PC-3 (cell line): ENCODE results near the gene IFITM10. TPM values are rescaled to one million over a fixed set of nuclear protein-coding genes. Genes with fewer than 3 reads are reported as not detected.

ENCODE experiments used
- ATAC-seq: fragments of 200-7000 bp; cut with Tn5 transposase; 2 replicates; pipeline ENCODE4 v1.9.1; 2020; ENCODE audit warnings: mild to moderate bottlenecking, moderate library complexity
- BruUV-seq: library from RNA; stranded (reverse); fragments of 400-500 nt; replicated peaks from 2 replicates; lab custom pipeline; 2021; lab: Mats Ljungman, UMichigan
- CTCF ChIA-PET: fragments of 300-600 bp; sonication (Branson Sonifier 250); formaldehyde crosslinking; loops from one replicate; lab custom pipeline; 2022; ENCODE audit warnings: antibody characterized with exemption; lab: Charles Lee
- POLR2A ChIA-PET: fragments of 300-600 bp; sonication (Branson Sonifier 250); formaldehyde crosslinking; loops from one replicate; lab custom pipeline; 2022; ENCODE audit warnings: antibody characterized with exemption; ENCODE audit not compliant: unreplicated experiment; lab: Charles Lee
- DNase-seq: peaks from one replicate; pipeline ENCODE4 v3.0.0-alpha.2; 2015
- H2AFZ ChIP-seq: fragments of 300-600 bp; sonication (generic); 2 replicates; pipeline ENCODE4 v1.6.0; 2016; ENCODE audit warnings: antibody characterized with exemption, low read length
- H3F3A ChIP-seq: fragments of 300-600 bp; sonication (generic); one replicate; pipeline ENCODE4 v1.6.0; 2017; ENCODE audit warnings: antibody characterized with exemption, low read length, control low read depth, mild to moderate bottlenecking; ENCODE audit not compliant: unreplicated experiment
- H3K27ac ChIP-seq: fragments of 300-600 bp; sonication (generic); 2 replicates; pipeline ENCODE4 v1.5.1; 2016; ENCODE audit warnings: mild to moderate bottlenecking, low read length
- H3K27me3 ChIP-seq: fragments of 300-600 bp; sonication (generic); 2 replicates; pipeline ENCODE4 v1.6.1; 2016; ENCODE audit warnings: low read length, mixed read lengths
- H3K36me3 ChIP-seq: fragments of 300-600 bp; sonication (generic); 2 replicates; pipeline ENCODE4 v1.6.1; 2016; ENCODE audit warnings: low read depth, mixed run types, low read length, mixed read lengths
- H3K4me1 ChIP-seq: fragments of 300-600 bp; sonication (generic); 2 replicates; pipeline ENCODE4 v1.5.1; 2016; ENCODE audit warnings: low read length; ENCODE audit not compliant: insufficient read depth
- H3K4me2 ChIP-seq: fragments of 300-600 bp; sonication (generic); 2 replicates; pipeline ENCODE4 v1.6.0; 2016; ENCODE audit warnings: low read length
- H3K4me3 ChIP-seq: fragments of 300-600 bp; sonication (generic); 2 replicates; pipeline ENCODE4 v1.5.1; 2016; ENCODE audit warnings: mild to moderate bottlenecking, low read length, mixed read lengths
- H3K79me2 ChIP-seq: fragments of 300-600 bp; sonication (generic); 2 replicates; pipeline ENCODE4 v1.6.1; 2017; ENCODE audit warnings: low read length, mixed read lengths
- H3K9ac ChIP-seq: fragments of 300-600 bp; sonication (generic); 2 replicates; pipeline ENCODE4 v1.6.0; 2016; ENCODE audit warnings: mild to moderate bottlenecking, low read length
- H3K9me2 ChIP-seq: fragments of 300-600 bp; sonication (generic); replicated peaks from 2 replicates; pipeline ENCODE4 v1.6.1; 2016; ENCODE audit warnings: mixed run types, low read length, mixed read lengths
- H3K9me3 ChIP-seq: fragments of 300-600 bp; sonication (generic); 2 replicates; pipeline ENCODE4 v1.6.1; 2016; ENCODE audit warnings: low read length, mixed read lengths
- H4K20me1 ChIP-seq: fragments of 300-600 bp; sonication (generic); 2 replicates; pipeline ENCODE4 v1.6.1; 2016; ENCODE audit warnings: low read length, mixed read lengths
- EZH2 ChIP-seq: fragments of 300-600 bp; sonication (generic); IDR thresholded peaks from one replicate; pipeline ENCODE4 v1.6.1; 2017; ENCODE audit warnings: antibody characterized with exemption, mild to moderate bottlenecking, low read length; ENCODE audit not compliant: unreplicated experiment
- EZH2phosphoT487 ChIP-seq: fragments of 300-600 bp; sonication (generic); IDR thresholded peaks from 2 replicates; pipeline ENCODE4 v1.6.1; 2018; ENCODE audit warnings: mild to moderate bottlenecking, antibody characterized with exemption, low read length, borderline replicate concordance
- intact Hi-C: fragments of 100-400 bp; cut with micrococcal nuclease; formaldehyde crosslinking; loops from 2 replicates; pipeline ENCODE4 v1.9.0; 2023
- total RNA-seq: library from RNA; depleted of rRNA; stranded (reverse); fragments of >200 nt; gene quantifications from 2 replicates; pipeline ENCODE4 v1.2.3, GENCODE V29; 2014
- TF ChIP-seq, protein P1 (sequence below): fragments of 300-600 bp; sonication (generic); conservative IDR thresholded peaks from 2 replicates; pipeline ENCODE4 v1.5.1; 2017; ENCODE audit warnings: antibody characterized with exemption, low read depth, mild to moderate bottlenecking, low read length

IFITM10 gene
- total RNA-seq, 1 experiment from 2014 or later = 1.4 TPM

DNA sequence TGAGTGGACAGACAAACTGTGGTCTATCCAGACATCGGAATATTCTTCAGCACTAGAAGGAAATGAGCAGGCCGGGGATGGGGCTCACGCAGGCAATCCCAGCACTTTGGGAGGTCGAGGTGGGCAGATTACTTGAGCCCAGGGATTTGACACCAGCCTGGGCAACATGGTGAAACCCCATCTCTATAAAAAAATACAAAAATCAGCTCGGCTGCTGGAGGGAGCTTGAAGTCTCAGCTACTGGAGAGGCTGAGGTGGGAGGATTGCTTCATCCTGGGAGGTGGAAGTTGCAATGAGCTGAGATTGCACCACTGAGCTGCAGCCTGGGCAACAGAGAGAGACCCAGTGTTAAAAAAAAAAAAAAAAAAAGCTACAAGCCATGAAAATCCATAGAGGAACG is 21.3 kb upstream of the IFITM10 start:
- intact Hi-C loops = no loop called here
- DNase-seq = no peak
- Histone ChIP-seq H3K9me3 (no peaks in the 10 kb centered on the region), H3K4me1 (peaks cover 32% of the 10 kb centered on the region), H3K36me3 (no peaks in the 10 kb centered on the region), H3K79me2 (no peaks in the 10 kb centered on the region), H2AFZ (no peak overlapping the region), H3K9me2 (no peaks in the 10 kb centered on the region), H3K4me2 (peak overlapping the region; percentile 89), H3K27ac (peak overlapping the region; percentile 82), H3F3A (no peaks in the 10 kb centered on the region), H3K27me3 (no peaks in the 10 kb centered on the region), H4K20me1 (no peaks in the 10 kb centered on the region), H3K9ac (no peak overlapping the region), H3K4me3 (no peak overlapping the region)
- CTCF ChIA-PET = interaction anchor here (0.5 to 1.0 kb wide), 3 partner anchors 55 to 111 kb away, joined by 3 to 8 read pairs (median 4); no protein-coding TSS in a partner anchor
- no TSS peak for BruUV-seq
- ATAC-seq = no peak
- POLR2A ChIA-PET = no interaction called here
- TF ChIP-seq EZH2 (no peak), EZH2phosphoT487 (no peak)
- TF ChIP-seq, protein P1, sequence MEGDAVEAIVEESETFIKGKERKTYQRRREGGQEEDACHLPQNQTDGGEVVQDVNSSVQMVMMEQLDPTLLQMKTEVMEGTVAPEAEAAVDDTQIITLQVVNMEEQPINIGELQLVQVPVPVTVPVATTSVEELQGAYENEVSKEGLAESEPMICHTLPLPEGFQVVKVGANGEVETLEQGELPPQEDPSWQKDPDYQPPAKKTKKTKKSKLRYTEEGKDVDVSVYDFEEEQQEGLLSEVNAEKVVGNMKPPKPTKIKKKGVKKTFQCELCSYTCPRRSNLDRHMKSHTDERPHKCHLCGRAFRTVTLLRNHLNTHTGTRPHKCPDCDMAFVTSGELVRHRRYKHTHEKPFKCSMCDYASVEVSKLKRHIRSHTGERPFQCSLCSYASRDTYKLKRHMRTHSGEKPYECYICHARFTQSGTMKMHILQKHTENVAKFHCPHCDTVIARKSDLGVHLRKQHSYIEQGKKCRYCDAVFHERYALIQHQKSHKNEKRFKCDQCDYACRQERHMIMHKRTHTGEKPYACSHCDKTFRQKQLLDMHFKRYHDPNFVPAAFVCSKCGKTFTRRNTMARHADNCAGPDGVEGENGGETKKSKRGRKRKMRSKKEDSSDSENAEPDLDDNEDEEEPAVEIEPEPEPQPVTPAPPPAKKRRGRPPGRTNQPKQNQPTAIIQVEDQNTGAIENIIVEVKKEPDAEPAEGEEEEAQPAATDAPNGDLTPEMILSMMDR = no peak

DNA sequence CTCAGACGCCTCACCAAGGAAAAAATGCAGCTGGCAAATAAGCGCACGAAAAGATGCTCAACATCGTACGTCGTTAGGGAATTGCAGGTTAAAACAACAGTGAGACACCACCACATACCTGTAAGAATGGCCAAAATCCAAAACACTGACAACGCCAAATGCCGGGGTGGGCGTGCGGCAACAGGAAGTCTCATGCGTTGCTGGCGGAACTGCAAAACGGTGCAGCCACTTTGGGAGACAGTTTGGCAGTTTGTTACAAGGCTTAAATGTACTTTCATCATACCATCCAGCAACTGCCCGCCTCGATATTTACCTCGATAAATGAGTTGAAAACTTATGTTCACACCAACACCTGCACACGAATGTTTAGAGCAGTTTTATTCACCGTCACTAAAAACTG is 20.9 kb upstream of the IFITM10 start:
- H3K27me3 ChIP-seq = no peaks in the 10 kb centered on the region
- peaks cover 32% of the 10 kb centered on the region for H3K4me1 ChIP-seq
- H3F3A ChIP-seq = no peaks in the 10 kb centered on the region
- no TSS peak for BruUV-seq
- ATAC-seq = no peak
- ChIA-PET POLR2A (no interaction called here), CTCF (interaction anchor here (1.0 kb wide), 1 partner anchor 58 kb away, joined by 3 read pairs; no protein-coding TSS in a partner anchor)
- H2AFZ ChIP-seq = no peak overlapping the region
- TF ChIP-seq EZH2 = no peak
- no peak for TF ChIP-seq EZH2phosphoT487
- TF ChIP-seq, protein P1 = no peak
- H3K9ac ChIP-seq = no peak overlapping the region
- H3K9me3 ChIP-seq = no peaks in the 10 kb centered on the region
- no peak overlapping the region for H3K4me3 ChIP-seq
- H3K79me2 ChIP-seq = no peaks in the 10 kb centered on the region
- H4K20me1 ChIP-seq = no peaks in the 10 kb centered on the region
- no peaks in the 10 kb centered on the region for H3K36me3 ChIP-seq
- intact Hi-C loops = no loop called here
- H3K9me2 ChIP-seq = no peaks in the 10 kb centered on the region
- DNase-seq = no peak
- no peak overlapping the region for H3K27ac ChIP-seq
- H3K4me2 ChIP-seq = no peak overlapping the region

DNA sequence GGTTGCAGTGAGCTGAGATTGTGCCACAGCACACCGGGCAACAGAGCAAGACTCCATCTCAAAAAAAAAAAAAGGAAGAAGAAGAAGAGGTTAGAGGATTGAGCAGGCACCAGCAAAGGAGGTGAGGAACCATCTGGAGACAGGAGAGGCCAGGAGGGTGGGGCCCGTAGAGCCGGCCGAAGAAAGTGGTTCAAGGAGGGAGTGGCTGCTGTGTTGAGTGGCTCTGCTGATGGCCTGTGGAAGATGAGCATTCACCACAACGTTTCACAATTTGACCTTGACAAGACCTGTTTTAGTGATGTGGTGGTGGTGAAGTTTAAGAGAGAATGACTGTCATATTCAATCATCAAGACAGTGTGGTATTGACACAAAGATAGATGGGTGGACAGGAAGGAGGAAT is 20.1 kb upstream of the IFITM10 start:
- intact Hi-C loops = no loop called here
- Histone ChIP-seq H3K9me3 (no peaks in the 10 kb centered on the region), H3K4me2 (no peak overlapping the region), H3K79me2 (no peaks in the 10 kb centered on the region), H3K9me2 (no peaks in the 10 kb centered on the region), H3K4me1 (peaks cover 32% of the 10 kb centered on the region), H3K9ac (no peak overlapping the region), H3K27me3 (no peaks in the 10 kb centered on the region), H3K27ac (no peak overlapping the region), H3K4me3 (no peak overlapping the region), H4K20me1 (no peaks in the 10 kb centered on the region), H2AFZ (no peak overlapping the region), H3K36me3 (no peaks in the 10 kb centered on the region), H3F3A (no peaks in the 10 kb centered on the region)
- no TSS peak for BruUV-seq
- DNase-seq = peak; percentile 33
- TF ChIP-seq EZH2phosphoT487 (no peak), EZH2 (no peak)
- TF ChIP-seq, protein P1 = no peak
- CTCF ChIA-PET = no interaction called here
- POLR2A ChIA-PET = no interaction called here
- no peak for ATAC-seq
